HG02943 (cell line): ENCODE data around the gene PRKCH.

Experiments
- ATAC-seq: cut with Tn5 transposase; IDR thresholded peaks from one replicate; pipeline ENCODE4 v1.9.1; 2021; ENCODE audit warnings: mild to moderate bottlenecking, low read depth, moderate library complexity; ENCODE audit not compliant: unreplicated experiment

Gene PRKCH

GRCh38 chr14:61360796-61361525, 39.6 kb downstream of the PRKCH start:
- ATAC-seq = no peak

GRCh38 chr14:61362072-61362750, 40.8 kb downstream of the PRKCH start:
- ATAC-seq = no peak

- ATAC-seq = no peak
These were observed 42.9 kb downstream of the PRKCH start for GRCh38 chr14:61364243-61364642.

GRCh38 chr14:61365667-61366212, 44.4 kb downstream of the PRKCH start:
- ATAC-seq = no peak

GRCh38 chr14:61368114-61368710, 46.8 kb downstream of the PRKCH start:
- ATAC-seq = no peak

- ATAC-seq = no peak
These were observed 47.5 kb downstream of the PRKCH start for GRCh38 chr14:61368781-61369453.

- no peak for ATAC-seq
These were observed 48.1 kb downstream of the PRKCH start for GRCh38 chr14:61369454-61369810.

- ATAC-seq = no peak
These were observed 51.0 kb downstream of the PRKCH start for GRCh38 chr14:61372379-61372778.

- no peak for ATAC-seq
These were observed 51.6 kb downstream of the PRKCH start for GRCh38 chr14:61372842-61373555.

- no peak for ATAC-seq
These were observed 52.9 kb downstream of the PRKCH start for GRCh38 chr14:61374284-61374683.

- no peak for ATAC-seq
These were observed 53.8 kb downstream of the PRKCH start for GRCh38 chr14:61375218-61375617.

GRCh38 chr14:61376314-61376713, 54.9 kb downstream of the PRKCH start:
- ATAC-seq = no peak

GRCh38 chr14:61377749-61378148, 56.4 kb downstream of the PRKCH start:
- no peak for ATAC-seq

GRCh38 chr14:61379639-61380184, 58.3 kb downstream of the PRKCH start:
- ATAC-seq = no peak

- no peak for ATAC-seq
These were observed 59.6 kb downstream of the PRKCH start for GRCh38 chr14:61380984-61381383.

GRCh38 chr14:61381553-61381952, 60.2 kb downstream of the PRKCH start:
- ATAC-seq = no peak

GRCh38 chr14:61382842-61383241, 61.5 kb downstream of the PRKCH start:
- ATAC-seq = no peak

- ATAC-seq = no peak
These were observed 63.8 kb downstream of the PRKCH start for GRCh38 chr14:61385002-61385685.

- no peak for ATAC-seq
These were observed 64.9 kb downstream of the PRKCH start for GRCh38 chr14:61386173-61386772.
